H1 (cell line): ENCODE results near the gene RABEP2. TPM values are rescaled to one million over a fixed set of nuclear protein-coding genes. Genes with fewer than 3 reads are reported as not detected.
"Not testable (repeated sequence)": the region's sequence is repeated elsewhere in the genome, so short reads cannot be mapped to it uniquely, and the experiment has no call there.

Experiments used
- CTCF ChIA-PET: fragments of 300-600 bp; sonication (Branson Sonifier 250); formaldehyde crosslinking; loops from one replicate; lab custom pipeline; 2021; ENCODE audit not compliant: partially characterized antibody; lab: Charles Lee
- POLR2A ChIA-PET: fragments of 300-600 bp; sonication (Branson Sonifier 250); formaldehyde crosslinking; loops from one replicate; lab custom pipeline; 2021; ENCODE audit warnings: inconsistent platforms; ENCODE audit not compliant: partially characterized antibody; lab: Charles Lee
- DNase-seq, 2 experiments: peaks; one replicate each; pipeline versions ENCODE4 v3.0.0 to v3.0.0-alpha.2; 2010 to 2022; ENCODE audit warnings: low spot score in 2 of 2, low read depth in 1 of 2, mixed read lengths in 1 of 2
- FAIRE-seq: peaks from 2 replicates; lab custom pipeline; 2011; peaks lifted over from hg19 to GRCh38; lab: Jason Lieb, UNC
- H2AFZ ChIP-seq: 2 replicates; pipeline ENCODE4 v1.8.1; 2012; ENCODE audit warnings: low read length, inconsistent platforms
- H2AK5ac ChIP-seq: 2 replicates; pipeline ENCODE4 v1.6.1; 2013; ENCODE audit warnings: low read depth, low read length
- H2BK120ac ChIP-seq: replicated peaks from 2 replicates; pipeline ENCODE3; 2013; ENCODE audit warnings: low read depth, low read length, inconsistent platforms
- H2BK12ac ChIP-seq: 2 replicates; pipeline ENCODE4 v1.6.1; 2013; ENCODE audit warnings: low read depth, low read length
- H2BK15ac ChIP-seq: 2 replicates; pipeline ENCODE4 v1.6.1; 2013; ENCODE audit warnings: low read length
- H2BK20ac ChIP-seq: 2 replicates; pipeline ENCODE4 v1.6.1; 2013; ENCODE audit warnings: low read length
- H2BK5ac ChIP-seq: 2 replicates; pipeline ENCODE4 v1.6.1; 2013; ENCODE audit warnings: low read depth, low read length
- H3K14ac ChIP-seq: 2 replicates; pipeline ENCODE4 v1.6.1; 2013; ENCODE audit warnings: inconsistent platforms; ENCODE audit not compliant: insufficient read length
- H3K18ac ChIP-seq: 2 replicates; pipeline ENCODE4 v1.6.1; 2013; ENCODE audit warnings: low read length; ENCODE audit errors: extremely low read depth
- H3K23ac ChIP-seq: 2 replicates; pipeline ENCODE4 v1.6.1; 2013; ENCODE audit warnings: inconsistent platforms; ENCODE audit not compliant: insufficient read length
- H3K23me2 ChIP-seq: 2 replicates; pipeline ENCODE4 v1.6.1; 2013; ENCODE audit warnings: low read depth, low read length
- H3K27ac ChIP-seq: 2 replicates; pipeline ENCODE4 v1.6.1; 2011; ENCODE audit warnings: low read depth, low read length, inconsistent platforms
- H3K27me3 ChIP-seq, 4 experiments: replicated peaks in 1 of 4; 1 replicate in 1 of 4; 2 replicates in 3 of 4; pipeline versions ENCODE4 v1.6.1 to v1.8.1; 2011 to 2013; ENCODE audit warnings: low read length in 3 of 4, mild to moderate bottlenecking in 3 of 4, inconsistent platforms in 2 of 4, mixed read lengths in 2 of 4, moderate library complexity in 1 of 4; ENCODE audit not compliant: control insufficient read depth in 3 of 4, insufficient read depth in 3 of 4; ENCODE audit errors: extremely low read depth in 1 of 4
- H3K36me3 ChIP-seq, 4 experiments: 2 replicates each; pipeline versions ENCODE4 v1.6.1 to v1.8.1; 2011 to 2013; ENCODE audit warnings: mild to moderate bottlenecking in 4 of 4, low read length in 3 of 4, moderate library complexity in 2 of 4, control low read depth in 1 of 4, inconsistent platforms in 1 of 4; ENCODE audit not compliant: insufficient read depth in 4 of 4, control insufficient read depth in 2 of 4
- H3K4ac ChIP-seq: replicated peaks from 2 replicates; pipeline ENCODE3; 2013; ENCODE audit warnings: low read length, low read depth, mixed read lengths, inconsistent platforms; ENCODE audit not compliant: insufficient read length
- H3K4me1 ChIP-seq, 4 experiments: replicated peaks in 1 of 4; 1 replicate in 1 of 4; 2 replicates in 3 of 4; pipeline versions ENCODE4 v1.6.1 to v1.8.1; 2011 to 2013; ENCODE audit warnings: low read length in 3 of 4, inconsistent platforms in 2 of 4, mixed read lengths in 1 of 4; ENCODE audit not compliant: insufficient read depth in 4 of 4, control insufficient read depth in 3 of 4
- H3K4me2 ChIP-seq, 2 experiments: 2 replicates each; pipeline versions ENCODE4 v1.6.1 to v1.8.1; 2011 to 2013; ENCODE audit warnings: low read depth in 2 of 2, low read length in 2 of 2, control low read depth in 1 of 2, inconsistent platforms in 1 of 2, mild to moderate bottlenecking in 1 of 2; ENCODE audit not compliant: insufficient read depth in 1 of 2
- H3K4me3 ChIP-seq, 4 experiments: fragments of 200-600, 300-600 bp in 1 of 4; sonication (generic), shearing (Covaris generic), sonication (Bioruptor Twin) in 1 of 4; 2 replicates each; pipeline versions ENCODE4 v1.5.1 to v1.8.1; 2011 to 2016; ENCODE audit warnings: low read length in 4 of 4, low read depth in 3 of 4, control low read depth in 2 of 4, inconsistent platforms in 2 of 4, mild to moderate bottlenecking in 2 of 4, mixed read lengths in 1 of 4, moderate library complexity in 1 of 4; ENCODE audit not compliant: insufficient read depth in 2 of 4; ENCODE audit errors: extremely low read depth in 1 of 4
- H3K56ac ChIP-seq: replicated peaks from 2 replicates; pipeline ENCODE3; 2013; ENCODE audit warnings: low read depth, mild to moderate bottlenecking, mixed read lengths, low read length, inconsistent platforms; ENCODE audit not compliant: insufficient read length
- H3K79me1 ChIP-seq: 2 replicates; pipeline ENCODE4 v1.6.1; 2013; ENCODE audit warnings: low read depth, low read length, control low read depth
- H3K79me2 ChIP-seq, 2 experiments: 2 replicates each; pipeline versions ENCODE4 v1.6.1 to v1.8.1; 2012 to 2013; ENCODE audit warnings: low read length in 2 of 2, mild to moderate bottlenecking in 2 of 2, inconsistent platforms in 1 of 2; ENCODE audit not compliant: insufficient read depth in 2 of 2, control insufficient read depth in 1 of 2
- H3K9ac ChIP-seq, 4 experiments: replicated peaks in 1 of 4; 1 replicate in 1 of 4; 2 replicates in 3 of 4; pipeline versions ENCODE4 v1.6.1 to v1.8.1; 2011 to 2013; ENCODE audit warnings: low read depth in 3 of 4, low read length in 3 of 4, control low read depth in 2 of 4, mild to moderate bottlenecking in 2 of 4, moderate library complexity in 2 of 4, inconsistent platforms in 1 of 4; ENCODE audit errors: extremely low read depth in 1 of 4
- H3K9me3 ChIP-seq, 2 experiments: 2 replicates each; pipeline versions ENCODE4 v1.6.1 to v1.8.1; 2012 to 2013; ENCODE audit warnings: mild to moderate bottlenecking in 2 of 2, moderate library complexity in 2 of 2, control low read depth in 1 of 2, inconsistent platforms in 1 of 2, low read depth in 1 of 2, low read length in 1 of 2, mixed read lengths in 1 of 2; ENCODE audit not compliant: insufficient read depth in 2 of 2
- H4K20me1 ChIP-seq, 2 experiments: replicated peaks in 1 of 2; 2 replicates each; pipeline versions ENCODE3 to v1.8.1; 2011 to 2013; ENCODE audit warnings: inconsistent platforms in 2 of 2, low read length in 2 of 2, mild to moderate bottlenecking in 1 of 2; ENCODE audit not compliant: insufficient read depth in 2 of 2, control insufficient read depth in 1 of 2
- H4K5ac ChIP-seq: 2 replicates; pipeline ENCODE4 v1.6.1; 2013; ENCODE audit warnings: low read length, low read depth, mixed read lengths, inconsistent platforms; ENCODE audit not compliant: insufficient read length
- H4K8ac ChIP-seq: 2 replicates; pipeline ENCODE4 v1.8.0; 2013; ENCODE audit warnings: mild to moderate bottlenecking, moderate library complexity, low read length, inconsistent platforms; ENCODE audit not compliant: insufficient read depth; ENCODE audit errors: extremely low read depth
- H4K91ac ChIP-seq: replicated peaks from 2 replicates; pipeline ENCODE3; 2013; ENCODE audit warnings: low read length, mixed read lengths, inconsistent platforms; ENCODE audit not compliant: insufficient read length
- WGBS, 2 experiments: shearing (Covaris generic) in 1 of 2; methylation state at CpG; one replicate each; pipeline versions ENCODE4 v1.1.6 to v1.1.7; 2013 to 2015; ENCODE audit warnings: low lambda C conversion rate in 2 of 2, mixed read lengths in 2 of 2, inconsistent platforms in 1 of 2, low coverage in 1 of 2, missing lambda C conversion rate in 1 of 2; ENCODE audit not compliant: insufficient replicate concordance in 2 of 2, insufficient coverage in 1 of 2, insufficient read length in 1 of 2; ENCODE audit errors: extremely low coverage in 1 of 2, missing lambda C conversion rate in 1 of 2; 5-methylcytosine and 5-hydroxymethylcytosine counted together
- polyA plus RNA-seq, 7 experiments: library from polyadenylated mRNA; depleted of rRNA in 3 of 7; stranded (reverse) in 5 of 7; unstranded in 2 of 7; fragments of >200 nt in 5 of 7; fragments of 200-250 nt in 2 of 7; gene quantifications; 1 replicate in 5 of 7; 2 replicates in 1 of 7; 4 replicates in 1 of 7; pipeline versions ENCODE4 v1.2.1 to v1.2.3, GENCODE V29; 2011 to 2013; ENCODE audit warnings: missing spikeins in 2 of 7, mixed read lengths in 2 of 7
- total RNA-seq: library from RNA; stranded (reverse); fragmentation: NEBNext Ultra II Directional; extraction: Animal tissue kit (Norgen Biotek cat#: 25700); gene quantifications from 2 replicates; pipeline ENCODE4 v1.2.1, GENCODE V29; 2021

Gene RABEP2
- total and polyA plus RNA-seq, 2 of the 8 experiments (the other 6 are each of a cell fraction or from before 2014, with no cell fraction given), result 10.4 to 14.9 TPM

DNA sequence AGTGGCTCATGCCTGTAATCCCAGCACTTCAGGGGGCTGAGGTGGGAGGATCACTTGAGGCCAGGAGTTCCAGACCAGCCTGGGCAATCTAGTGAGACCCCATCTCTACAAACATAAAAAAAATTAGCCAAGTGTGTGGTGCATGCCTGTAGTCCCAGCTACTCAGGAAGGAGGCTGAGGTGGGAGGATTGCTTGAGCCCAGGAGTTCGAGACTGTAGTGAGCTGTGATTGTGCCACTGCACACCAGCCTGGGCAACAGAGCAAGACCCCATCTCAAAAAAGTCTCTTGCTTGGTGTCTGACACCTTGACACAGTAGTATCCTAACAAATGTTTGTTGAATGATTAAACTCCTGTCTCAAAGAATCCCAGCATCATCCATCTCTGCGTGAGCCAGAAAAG is 44.7 kb upstream of the RABEP2 start:
- not testable (repeated sequence) for H3K4ac ChIP-seq, H3K27ac ChIP-seq, H4K20me1 ChIP-seq, H3K79me1 ChIP-seq, DNase-seq, H4K91ac ChIP-seq, H3K27me3 ChIP-seq, H2AK5ac ChIP-seq, H3K79me2 ChIP-seq, H3K56ac ChIP-seq, H3K4me2 ChIP-seq, H3K18ac ChIP-seq, H3K23ac ChIP-seq, H3K14ac ChIP-seq, H4K5ac ChIP-seq, H2BK15ac ChIP-seq, H2BK12ac ChIP-seq, H3K4me3 ChIP-seq, H3K9ac ChIP-seq, H2BK5ac ChIP-seq, H2BK20ac ChIP-seq, H2BK120ac ChIP-seq, H3K4me1 ChIP-seq, FAIRE-seq, H3K23me2 ChIP-seq, H2AFZ ChIP-seq, H4K8ac ChIP-seq, H3K9me3 ChIP-seq, H3K36me3 ChIP-seq
- CTCF ChIA-PET, result interaction anchor here (2.1 to 3.3 kb wide), 2 partner anchors 8 to 11 kb away, joined by 13 to 14 read pairs; no protein-coding TSS in a partner anchor
- WGBS, 2 experiments, result 79% methylated on average over 2 of the region's 2 CpGs; no CpG with 5 or more reads in 1 of the 2 experiments
- POLR2A ChIA-PET, result interaction anchor here (0.5 kb wide), 1 partner anchor 99 kb away, joined by 3 read pairs; no protein-coding TSS in a partner anchor
